Measurements from ENCODE around the gene ABCF1. TPM values are rescaled to one million over a fixed set of nuclear protein-coding genes. Genes with fewer than 3 reads are reported as not detected.

Gene ABCF1
- total and polyA plus RNA-seq, 9 of the 15 experiments (the other 6 are each of a cell fraction or from before 2014, with no cell fraction given): 41.6 to 193 (median 102) TPM

DNA sequence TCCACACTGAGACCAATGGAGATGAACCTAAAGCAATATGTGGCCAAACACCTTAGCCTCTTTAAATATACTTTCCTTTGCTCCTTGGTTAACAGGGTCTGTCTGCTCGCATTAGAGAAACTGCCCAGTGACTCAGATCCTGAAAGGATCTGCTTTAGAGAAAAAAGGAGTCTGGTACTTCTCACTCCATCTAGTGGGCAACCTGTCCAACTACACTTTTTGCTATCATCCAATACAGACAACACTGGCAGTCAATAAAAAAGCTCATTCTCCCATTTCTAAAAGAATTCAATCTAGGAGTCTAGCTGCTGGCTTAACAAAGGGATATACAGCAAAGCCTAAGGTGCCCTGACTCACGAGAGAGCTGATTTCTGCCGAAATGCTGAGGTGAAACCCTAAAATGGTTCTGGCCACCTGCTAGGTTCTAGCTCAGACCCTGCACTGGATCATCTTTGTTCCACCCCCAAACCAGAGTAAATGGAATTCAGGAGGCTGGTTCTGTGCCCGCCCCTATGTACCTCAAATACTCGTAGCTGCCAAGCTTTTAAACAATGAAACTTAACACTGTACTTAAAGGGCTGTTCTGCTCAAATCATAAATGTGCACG is 26.5 kb upstream of the ABCF1 start (continued):
- TF ChIP-seq, protein P1, sequence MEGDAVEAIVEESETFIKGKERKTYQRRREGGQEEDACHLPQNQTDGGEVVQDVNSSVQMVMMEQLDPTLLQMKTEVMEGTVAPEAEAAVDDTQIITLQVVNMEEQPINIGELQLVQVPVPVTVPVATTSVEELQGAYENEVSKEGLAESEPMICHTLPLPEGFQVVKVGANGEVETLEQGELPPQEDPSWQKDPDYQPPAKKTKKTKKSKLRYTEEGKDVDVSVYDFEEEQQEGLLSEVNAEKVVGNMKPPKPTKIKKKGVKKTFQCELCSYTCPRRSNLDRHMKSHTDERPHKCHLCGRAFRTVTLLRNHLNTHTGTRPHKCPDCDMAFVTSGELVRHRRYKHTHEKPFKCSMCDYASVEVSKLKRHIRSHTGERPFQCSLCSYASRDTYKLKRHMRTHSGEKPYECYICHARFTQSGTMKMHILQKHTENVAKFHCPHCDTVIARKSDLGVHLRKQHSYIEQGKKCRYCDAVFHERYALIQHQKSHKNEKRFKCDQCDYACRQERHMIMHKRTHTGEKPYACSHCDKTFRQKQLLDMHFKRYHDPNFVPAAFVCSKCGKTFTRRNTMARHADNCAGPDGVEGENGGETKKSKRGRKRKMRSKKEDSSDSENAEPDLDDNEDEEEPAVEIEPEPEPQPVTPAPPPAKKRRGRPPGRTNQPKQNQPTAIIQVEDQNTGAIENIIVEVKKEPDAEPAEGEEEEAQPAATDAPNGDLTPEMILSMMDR (IDR thresholded peaks at IDR 0.05 in 2 of 3, conservative IDR thresholded peaks at IDR 0.05 in 1 of 3; ENCODE audit: insufficient read depth in 2 of 3, low read depth in 1 of 3, low read length in 3 of 3): peak; percentile 78 to 95 (median 81)

DNA sequence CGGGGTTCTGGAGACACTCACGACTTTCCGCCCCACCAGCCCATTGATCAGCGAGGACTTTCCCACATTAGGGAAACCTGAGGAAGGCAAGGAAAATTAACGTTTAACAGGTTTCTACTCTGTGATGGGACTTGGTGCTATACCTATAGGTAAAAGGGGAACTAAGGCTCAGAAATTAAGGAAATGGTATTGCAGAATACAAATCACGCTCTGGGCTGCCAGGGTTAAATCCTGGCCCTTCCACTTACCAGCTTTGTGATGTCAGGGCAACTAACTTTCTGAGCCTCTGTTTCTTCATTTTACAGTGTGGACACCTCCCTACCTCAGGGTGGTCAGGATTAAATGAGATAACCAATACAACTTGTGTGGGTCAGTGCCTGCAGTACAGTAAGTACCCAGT is 23.8 kb upstream of the ABCF1 start:
- Histone ChIP-seq H3K27me3 (ENCODE audit: control insufficient read depth in 2 of 2, insufficient read depth in 2 of 2, low read length in 2 of 2) (no peaks in the 10 kb centered on the region), H2AFZ (ENCODE audit: low read depth, low read length) (no peak overlapping the region), H3K9ac (ENCODE audit: insufficient read depth in 1 of 2, low read depth in 2 of 2, low read length in 2 of 2) (no peak overlapping the region), H3K9me3 (replicated peaks; ENCODE audit: control insufficient read depth, insufficient read depth, low read depth, low read length) (no peaks in the 10 kb centered on the region), H3K4me3 (no peak overlapping the region), H3K4me1 (replicated peaks in 1 of 2; ENCODE audit: control insufficient read depth in 2 of 2, insufficient read depth in 2 of 2, low read length in 2 of 2) (peaks cover 0 to 3% of the 10 kb centered on the region in 2 experiments; a peak in 1 of 5 replicates), H3K4me2 (ENCODE audit: insufficient read depth, low read length) (no peak overlapping the region), H3K27ac (ENCODE audit: extremely low read depth, low read depth, low read length) (no peak overlapping the region), H4K20me1 (replicated peaks; ENCODE audit: control insufficient read depth, insufficient read depth, low read length) (no peaks in the 10 kb centered on the region), H3K9me1 (ENCODE audit: control insufficient read depth, insufficient read depth, low read length) (no peaks in the 10 kb centered on the region), H3K79me2 (ENCODE audit: control insufficient read depth, insufficient read depth, low read length) (no peaks in the 10 kb centered on the region), H3K36me3 (ENCODE audit: control insufficient read depth, insufficient read depth, low read length) (peaks cover 76% of the 10 kb centered on the region)
- BruUV-seq (replicated peaks): no TSS peak
- DNase-seq (ENCODE audit: extremely low read depth in 1 of 4, low spot score in 3 of 4) (no peak), ATAC-seq (no peak), FAIRE-seq (no peak)
- WGBS (ENCODE audit: insufficient coverage, low coverage, missing lambda C conversion rate): 86% methylated on average over 6 of the region's 6 CpGs
- in situ Hi-C loops (cut with MboI): no loop called here
- TF ChIP-seq MNT (conservative IDR thresholded peaks at IDR 0.05): no peak
- TF ChIP-seq HOMEZ (CRISPR knock-in tag; IDR thresholded peaks at IDR 0.05): no peak
- 0 out of 2 replicates have a peak, but pooled peaks have one; percentile 5 for TF ChIP-seq ZNF224 (CRISPR knock-in tag; IDR thresholded peaks at IDR 0.05)
- intact Hi-C loops (cut with micrococcal nuclease): no loop called here
- POLR2A ChIA-PET: interaction anchor here (0.8 to 2.0 kb wide), 5 partner anchors 10 to 310 kb away, joined by 3 to 8 read pairs (median 4); no protein-coding TSS in a partner anchor
- CTCF ChIA-PET (ENCODE audit: low intra/inter-chr PET ratio): interaction anchor here (5.4 kb wide), 1 partner anchor 64 kb away, joined by 63 read pairs; no protein-coding TSS in a partner anchor

Measured in K562 (cell line).